ENCODE data around the gene TSPAN32.
"Not testable (repeated sequence)": the region's sequence is repeated elsewhere in the genome, so short reads cannot be mapped to it uniquely, and the experiment has no call there.

The TSPAN32 gene

GRCh38 chr11:2346586-2347307 lies 44.9 kb downstream of the TSPAN32 start:
- no peak for DNase-seq

GRCh38 chr11:2347308-2347830 lies 45.6 kb downstream of the TSPAN32 start:
- DNase-seq: no peak

- DNase-seq: no peak
Measured at GRCh38 chr11:2348986-2349385, 47.2 kb downstream of the TSPAN32 start.

- no peak for DNase-seq
Measured at GRCh38 chr11:2351701-2352100, 49.9 kb downstream of the TSPAN32 start.

GRCh38 chr11:2352420-2352819 lies 50.6 kb downstream of the TSPAN32 start:
- no peak for DNase-seq

- DNase-seq: no peak
Measured at GRCh38 chr11:2355000-2355644, 53.3 kb downstream of the TSPAN32 start.

- DNase-seq: no peak
Measured at GRCh38 chr11:2357246-2357645, 55.4 kb downstream of the TSPAN32 start.

- DNase-seq: not testable (repeated sequence)
Measured at GRCh38 chr11:2357651-2358050, 55.8 kb downstream of the TSPAN32 start.

- DNase-seq: no peak
Measured at GRCh38 chr11:2358754-2359442, 57.1 kb downstream of the TSPAN32 start.

GRCh38 chr11:2359557-2359956 lies 57.7 kb downstream of the TSPAN32 start:
- DNase-seq: no peak

- no peak for DNase-seq
Measured at GRCh38 chr11:2360081-2360642, 58.3 kb downstream of the TSPAN32 start.

GRCh38 chr11:2361565-2361964 lies 59.8 kb downstream of the TSPAN32 start:
- DNase-seq: no peak

GRCh38 chr11:2362414-2362813 lies 60.6 kb downstream of the TSPAN32 start:
- DNase-seq: no peak

- no peak for DNase-seq
Measured at GRCh38 chr11:2363130-2363529, 61.3 kb downstream of the TSPAN32 start.

- DNase-seq: no peak
Measured at GRCh38 chr11:2363577-2364370, 62.0 kb downstream of the TSPAN32 start.

- DNase-seq: not testable (repeated sequence)
Measured at GRCh38 chr11:2364386-2364785, 62.6 kb downstream of the TSPAN32 start.

GRCh38 chr11:2365571-2366210 lies 63.9 kb downstream of the TSPAN32 start:
- DNase-seq: no peak

- DNase-seq: no peak
Measured at GRCh38 chr11:2366276-2366675, 64.5 kb downstream of the TSPAN32 start.

- no peak for DNase-seq
Measured at GRCh38 chr11:2366733-2367132, 64.9 kb downstream of the TSPAN32 start.

- DNase-seq: no peak
Measured at GRCh38 chr11:2367266-2368160, 65.7 kb downstream of the TSPAN32 start.
